Peyer's patch (tissue), 4 donors: Measurements from ENCODE around the gene SULF2.

Source experiments
- POLR2A ChIP-seq, 2 donors: fragments of 450-650 bp; IDR thresholded peaks; one replicate each; pipeline ENCODE4 v1.5.1; 2017; ENCODE audit warnings: antibody characterized with exemption in 2 of 2, mild to moderate bottlenecking in 2 of 2, moderate library complexity in 2 of 2
- TF ChIP-seq, protein P1 (sequence below), 6 experiments: fragments of 450-650 bp in 4 of 6; fragments of 200-600 bp in 2 of 6; sonication (generic) in 1 of 6; IDR thresholded peaks; one replicate each; pipeline ENCODE4 v1.5.1; 2017 to 2019; ENCODE audit warnings: antibody characterized with exemption in 6 of 6, mild to moderate bottlenecking in 3 of 6, moderate library complexity in 1 of 6

DNA sequence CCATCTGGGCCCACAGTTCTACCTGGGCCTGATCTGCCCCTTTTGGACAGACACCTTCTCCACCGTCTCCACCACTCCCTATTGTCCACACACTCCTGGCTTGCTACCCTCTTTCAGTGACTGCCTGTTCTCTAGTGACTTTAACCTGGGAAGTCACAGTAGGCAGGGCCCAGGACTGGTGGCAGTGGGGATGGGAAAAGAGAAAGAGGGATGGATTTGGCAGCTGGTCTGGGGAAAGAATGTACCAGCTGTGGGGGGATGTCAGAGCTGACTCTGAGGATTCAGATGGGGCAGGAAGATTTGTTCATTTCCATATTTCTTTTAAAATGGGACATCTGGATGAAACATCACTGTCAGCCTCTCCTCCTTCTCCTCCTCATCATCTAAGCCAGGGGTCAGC, 85.5 kb downstream of the SULF2 start:
- TF ChIP-seq, protein P1, sequence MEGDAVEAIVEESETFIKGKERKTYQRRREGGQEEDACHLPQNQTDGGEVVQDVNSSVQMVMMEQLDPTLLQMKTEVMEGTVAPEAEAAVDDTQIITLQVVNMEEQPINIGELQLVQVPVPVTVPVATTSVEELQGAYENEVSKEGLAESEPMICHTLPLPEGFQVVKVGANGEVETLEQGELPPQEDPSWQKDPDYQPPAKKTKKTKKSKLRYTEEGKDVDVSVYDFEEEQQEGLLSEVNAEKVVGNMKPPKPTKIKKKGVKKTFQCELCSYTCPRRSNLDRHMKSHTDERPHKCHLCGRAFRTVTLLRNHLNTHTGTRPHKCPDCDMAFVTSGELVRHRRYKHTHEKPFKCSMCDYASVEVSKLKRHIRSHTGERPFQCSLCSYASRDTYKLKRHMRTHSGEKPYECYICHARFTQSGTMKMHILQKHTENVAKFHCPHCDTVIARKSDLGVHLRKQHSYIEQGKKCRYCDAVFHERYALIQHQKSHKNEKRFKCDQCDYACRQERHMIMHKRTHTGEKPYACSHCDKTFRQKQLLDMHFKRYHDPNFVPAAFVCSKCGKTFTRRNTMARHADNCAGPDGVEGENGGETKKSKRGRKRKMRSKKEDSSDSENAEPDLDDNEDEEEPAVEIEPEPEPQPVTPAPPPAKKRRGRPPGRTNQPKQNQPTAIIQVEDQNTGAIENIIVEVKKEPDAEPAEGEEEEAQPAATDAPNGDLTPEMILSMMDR (IDR thresholded peaks at IDR 0.05), result no peak
- no peak for TF ChIP-seq POLR2A (IDR thresholded peaks at IDR 0.05)
